ENCODE data around the gene ABLIM1.

- TF ChIP-seq, protein P1, sequence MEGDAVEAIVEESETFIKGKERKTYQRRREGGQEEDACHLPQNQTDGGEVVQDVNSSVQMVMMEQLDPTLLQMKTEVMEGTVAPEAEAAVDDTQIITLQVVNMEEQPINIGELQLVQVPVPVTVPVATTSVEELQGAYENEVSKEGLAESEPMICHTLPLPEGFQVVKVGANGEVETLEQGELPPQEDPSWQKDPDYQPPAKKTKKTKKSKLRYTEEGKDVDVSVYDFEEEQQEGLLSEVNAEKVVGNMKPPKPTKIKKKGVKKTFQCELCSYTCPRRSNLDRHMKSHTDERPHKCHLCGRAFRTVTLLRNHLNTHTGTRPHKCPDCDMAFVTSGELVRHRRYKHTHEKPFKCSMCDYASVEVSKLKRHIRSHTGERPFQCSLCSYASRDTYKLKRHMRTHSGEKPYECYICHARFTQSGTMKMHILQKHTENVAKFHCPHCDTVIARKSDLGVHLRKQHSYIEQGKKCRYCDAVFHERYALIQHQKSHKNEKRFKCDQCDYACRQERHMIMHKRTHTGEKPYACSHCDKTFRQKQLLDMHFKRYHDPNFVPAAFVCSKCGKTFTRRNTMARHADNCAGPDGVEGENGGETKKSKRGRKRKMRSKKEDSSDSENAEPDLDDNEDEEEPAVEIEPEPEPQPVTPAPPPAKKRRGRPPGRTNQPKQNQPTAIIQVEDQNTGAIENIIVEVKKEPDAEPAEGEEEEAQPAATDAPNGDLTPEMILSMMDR (IDR thresholded peaks at IDR 0.05) = no peak
- no peak for TF ChIP-seq POLR2A (IDR thresholded peaks at IDR 0.05)
- TF ChIP-seq POLR2AphosphoS5 (IDR thresholded peaks at IDR 0.05) = no peak
- TF ChIP-seq EP300 (IDR thresholded peaks at IDR 0.05) = no peak
These were observed 7.8 kb downstream of the ABLIM1 start for GRCh38 chr10:114650266-114650665.
